K562 (cell line): Measurements from ENCODE around the gene RBPJ. TPM values are rescaled to one million over a fixed set of nuclear protein-coding genes. Genes with fewer than 3 reads are reported as not detected.

Experiments used
- CAMTA2 ChIP-seq: fragments of 250-450 bp; sonication (Bioruptor Pico); conservative IDR thresholded peaks from 2 replicates; pipeline ENCODE4 v1.5.1; 2022
- CCAR2 ChIP-seq: fragments of 200-400 bp; formaldehyde crosslinking; IDR thresholded peaks from 2 replicates; pipeline ENCODE4 v1.6.1; 2017; ENCODE audit warnings: mild to moderate bottlenecking, low read depth, low read length
- FOXJ3 ChIP-seq: sonication (generic); formaldehyde crosslinking; IDR thresholded peaks from 2 replicates; pipeline ENCODE4 v1.4.0; 2020; ENCODE audit warnings: mild to moderate bottlenecking, missing genetic modification reagents
- HSF4 ChIP-seq: fragments of 250-450 bp; sonication (Bioruptor Pico); IDR thresholded peaks from 2 replicates; pipeline ENCODE4 v2.1.2; 2022; ENCODE audit warnings: mild to moderate bottlenecking, moderate library complexity, borderline replicate concordance
- MAZ ChIP-seq, 2 experiments: fragments of 450-650 bp in 1 of 2; sonication (generic) in 1 of 2; formaldehyde crosslinking; IDR thresholded peaks in 1 of 2; conservative IDR thresholded peaks in 1 of 2; 2 replicates each; pipeline versions ENCODE4 v1.4.0 to v1.5.0; 2020; ENCODE audit warnings: mild to moderate bottlenecking in 1 of 2, missing genetic modification reagents in 1 of 2
- MTF1 ChIP-seq: fragments of 250-450 bp; sonication (Bioruptor Pico); IDR thresholded peaks from 2 replicates; pipeline ENCODE4 v1.9.0; 2021; ENCODE audit warnings: moderate library complexity, mild to moderate bottlenecking, inconsistent platforms, borderline replicate concordance
- PURB ChIP-seq: sonication (generic); formaldehyde crosslinking; IDR thresholded peaks from 2 replicates; pipeline ENCODE4 v1.9.0; 2021; ENCODE audit warnings: low read depth, mild to moderate bottlenecking, missing genetic modification reagents
- SMAD4 ChIP-seq: fragments of 250-450 bp; sonication (Bioruptor Pico); conservative IDR thresholded peaks from 2 replicates; pipeline ENCODE4 v1.8.0; 2021; ENCODE audit warnings: inconsistent platforms, mild to moderate bottlenecking, moderate library complexity
- SMARCA5 ChIP-seq: fragments of 450-650 bp; IDR thresholded peaks from 2 replicates; pipeline ENCODE4 v1.6.1; 2016
- XRCC5 ChIP-seq: fragments of 200-400 bp; formaldehyde crosslinking; IDR thresholded peaks from 2 replicates; pipeline ENCODE4 v1.6.1; 2017; ENCODE audit warnings: low read depth, mild to moderate bottlenecking, low read length
- ZBTB7A ChIP-seq: IDR thresholded peaks from 2 replicates; pipeline ENCODE4 v1.6.1; 2011; ENCODE audit warnings: low read depth, mild to moderate bottlenecking, low read length, moderate library complexity, borderline replicate concordance; ENCODE audit not compliant: control insufficient read depth
- ZNF239 ChIP-seq: fragments of 250-450 bp; sonication (Bioruptor Pico); IDR thresholded peaks from 2 replicates; pipeline ENCODE4 v1.4.0; 2020; ENCODE audit warnings: mild to moderate bottlenecking
- ZNF282 ChIP-seq: sonication (generic); formaldehyde crosslinking; IDR thresholded peaks from 2 replicates; pipeline ENCODE4 v1.8.1; 2023; ENCODE audit warnings: missing genetic modification reagents
- ZNF518B ChIP-seq: fragments of 250-450 bp; sonication (Bioruptor Pico); IDR thresholded peaks from 2 replicates; pipeline ENCODE4 v1.5.0; 2021; ENCODE audit warnings: mild to moderate bottlenecking, moderate library complexity
- polyA plus RNA-seq, 8 experiments: library from polyadenylated mRNA; depleted of rRNA in 4 of 8; stranded (reverse) in 5 of 8; unstranded in 3 of 8; fragments of >200 nt; fragmentation: Nextera tagmentation in 2 of 8; fragmentation: Illumina TruSeq in 1 of 8; extraction: Ambion mirVana in 2 of 8; extraction: Trizol in 1 of 8; gene quantifications; 2 replicates each; pipeline versions ENCODE4 v1.2.1 to v1.2.3, GENCODE V29; 2011 to 2014; ENCODE audit warnings: inconsistent platforms in 1 of 8, missing spikeins in 1 of 8
- total RNA-seq, 7 experiments: library from RNA; depleted of rRNA in 6 of 7; stranded (reverse); fragments of >200 nt in 6 of 7; fragmentation: Illumina TruSeq in 2 of 7; extraction: Trizol in 2 of 7; gene quantifications; 2 replicates each; pipeline versions ENCODE4 v1.2.1 to v1.2.3, GENCODE V29; 2011 to 2021; ENCODE audit warnings: low replicate concordance in 1 of 7
- TF ChIP-seq, protein P1 (sequence below): fragments of 450-650 bp; formaldehyde crosslinking; IDR thresholded peaks from 2 replicates; pipeline ENCODE4 v1.4.0; 2020; ENCODE audit warnings: mild to moderate bottlenecking, moderate library complexity
- TF ChIP-seq, protein P2 (sequence below), 2 experiments: fragments of 250-450 bp in 1 of 2; fragments of 450-650 bp in 1 of 2; sonication (Bioruptor Pico) in 1 of 2; IDR thresholded peaks; 2 replicates each; pipeline versions ENCODE4 v1.6.1 to v1.8.0; 2016 to 2021; ENCODE audit warnings: mild to moderate bottlenecking in 2 of 2, moderate library complexity in 2 of 2, missing compliant biosample characterization in 1 of 2, missing genetic modification characterization in 1 of 2
- TF ChIP-seq, protein P3 (sequence below), 2 experiments: fragments of 450-650 bp; IDR thresholded peaks; 2 replicates each; pipeline ENCODE4 v1.6.1; 2018; ENCODE audit warnings: mild to moderate bottlenecking in 2 of 2, low read depth in 1 of 2; ENCODE audit not compliant: partially characterized antibody in 2 of 2

Gene RBPJ
- total and polyA plus RNA-seq, 9 of the 15 experiments (the other 6 are each of a cell fraction or from before 2014, with no cell fraction given), result 17.2 to 49.4 (median 33.8) TPM

- TF ChIP-seq ZNF239 (no peak), CCAR2 (no peak), ZBTB7A (peak; percentile 59; the same call in 1 of the 2 replicates), ZNF282 (no peak), HSF4 (CRISPR knock-in tag) (no peak), XRCC5 (peak; percentile 92; the same call in 1 of the 2 replicates), MAZ (CRISPR knock-in tag; conservative IDR thresholded peaks at IDR 0.05 in 1 of 2, IDR thresholded peaks at IDR 0.05 in 1 of 2) (peak; percentile 88 to 91), ZNF518B (CRISPR knock-in tag) (no peak), PURB (CRISPR knock-in tag) (no peak), SMAD4 (peak; percentile 82), SMARCA5 (no peak), FOXJ3 (CRISPR knock-in tag) (no peak), CAMTA2 (no peak), MTF1 (CRISPR knock-in tag) (no peak)
- TF ChIP-seq, protein P1, sequence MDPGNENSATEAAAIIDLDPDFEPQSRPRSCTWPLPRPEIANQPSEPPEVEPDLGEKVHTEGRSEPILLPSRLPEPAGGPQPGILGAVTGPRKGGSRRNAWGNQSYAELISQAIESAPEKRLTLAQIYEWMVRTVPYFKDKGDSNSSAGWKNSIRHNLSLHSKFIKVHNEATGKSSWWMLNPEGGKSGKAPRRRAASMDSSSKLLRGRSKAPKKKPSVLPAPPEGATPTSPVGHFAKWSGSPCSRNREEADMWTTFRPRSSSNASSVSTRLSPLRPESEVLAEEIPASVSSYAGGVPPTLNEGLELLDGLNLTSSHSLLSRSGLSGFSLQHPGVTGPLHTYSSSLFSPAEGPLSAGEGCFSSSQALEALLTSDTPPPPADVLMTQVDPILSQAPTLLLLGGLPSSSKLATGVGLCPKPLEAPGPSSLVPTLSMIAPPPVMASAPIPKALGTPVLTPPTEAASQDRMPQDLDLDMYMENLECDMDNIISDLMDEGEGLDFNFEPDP (CRISPR knock-in tag), result no peak
- TF ChIP-seq, protein P2, sequence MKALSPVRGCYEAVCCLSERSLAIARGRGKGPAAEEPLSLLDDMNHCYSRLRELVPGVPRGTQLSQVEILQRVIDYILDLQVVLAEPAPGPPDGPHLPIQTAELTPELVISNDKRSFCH (CRISPR knock-in tag; IDR thresholded peaks at IDR 0.05), result no peak
- TF ChIP-seq, protein P2 (tag; IDR thresholded peaks at IDR 0.05), result peak; percentile 60; the same call in 1 of the 2 replicates
- TF ChIP-seq, protein P3, sequence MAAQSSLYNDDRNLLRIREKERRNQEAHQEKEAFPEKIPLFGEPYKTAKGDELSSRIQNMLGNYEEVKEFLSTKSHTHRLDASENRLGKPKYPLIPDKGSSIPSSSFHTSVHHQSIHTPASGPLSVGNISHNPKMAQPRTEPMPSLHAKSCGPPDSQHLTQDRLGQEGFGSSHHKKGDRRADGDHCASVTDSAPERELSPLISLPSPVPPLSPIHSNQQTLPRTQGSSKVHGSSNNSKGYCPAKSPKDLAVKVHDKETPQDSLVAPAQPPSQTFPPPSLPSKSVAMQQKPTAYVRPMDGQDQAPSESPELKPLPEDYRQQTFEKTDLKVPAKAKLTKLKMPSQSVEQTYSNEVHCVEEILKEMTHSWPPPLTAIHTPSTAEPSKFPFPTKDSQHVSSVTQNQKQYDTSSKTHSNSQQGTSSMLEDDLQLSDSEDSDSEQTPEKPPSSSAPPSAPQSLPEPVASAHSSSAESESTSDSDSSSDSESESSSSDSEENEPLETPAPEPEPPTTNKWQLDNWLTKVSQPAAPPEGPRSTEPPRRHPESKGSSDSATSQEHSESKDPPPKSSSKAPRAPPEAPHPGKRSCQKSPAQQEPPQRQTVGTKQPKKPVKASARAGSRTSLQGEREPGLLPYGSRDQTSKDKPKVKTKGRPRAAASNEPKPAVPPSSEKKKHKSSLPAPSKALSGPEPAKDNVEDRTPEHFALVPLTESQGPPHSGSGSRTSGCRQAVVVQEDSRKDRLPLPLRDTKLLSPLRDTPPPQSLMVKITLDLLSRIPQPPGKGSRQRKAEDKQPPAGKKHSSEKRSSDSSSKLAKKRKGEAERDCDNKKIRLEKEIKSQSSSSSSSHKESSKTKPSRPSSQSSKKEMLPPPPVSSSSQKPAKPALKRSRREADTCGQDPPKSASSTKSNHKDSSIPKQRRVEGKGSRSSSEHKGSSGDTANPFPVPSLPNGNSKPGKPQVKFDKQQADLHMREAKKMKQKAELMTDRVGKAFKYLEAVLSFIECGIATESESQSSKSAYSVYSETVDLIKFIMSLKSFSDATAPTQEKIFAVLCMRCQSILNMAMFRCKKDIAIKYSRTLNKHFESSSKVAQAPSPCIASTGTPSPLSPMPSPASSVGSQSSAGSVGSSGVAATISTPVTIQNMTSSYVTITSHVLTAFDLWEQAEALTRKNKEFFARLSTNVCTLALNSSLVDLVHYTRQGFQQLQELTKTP (IDR thresholded peaks at IDR 0.05; ENCODE audit: low read depth in 1 of 2, partially characterized antibody in 2 of 2), result no peak
Measured at GRCh38 chr4:26320538-26321372, at the start of gene RBPJ (continued).
